Measurements from ENCODE around the gene FAM83E.
A peak's percentile ranks its signal among the peaks of the same experiment; 100 is the strongest.

FAM83E gene

DNA sequence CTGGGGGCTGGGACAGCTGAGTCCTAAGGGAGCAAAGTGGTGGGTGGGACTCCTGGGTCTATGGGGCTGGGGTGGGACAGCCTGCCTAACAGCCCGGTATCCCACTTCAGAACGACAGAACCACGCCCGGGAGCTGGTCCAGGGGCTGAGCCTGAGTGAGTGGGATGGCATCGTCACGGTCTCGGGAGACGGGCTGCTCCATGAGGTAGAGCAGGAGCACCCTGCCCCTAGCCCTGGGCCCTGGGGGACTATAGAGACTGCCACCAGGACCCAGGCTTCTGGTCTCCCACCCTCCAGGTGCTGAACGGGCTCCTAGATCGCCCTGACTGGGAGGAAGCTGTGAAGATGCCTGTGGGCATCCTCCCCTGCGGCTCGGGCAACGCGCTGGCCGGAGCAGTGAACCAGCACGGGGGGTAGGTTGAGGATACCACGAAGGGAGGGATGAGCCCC is 13.0 kb upstream of the FAM83E start:
- no peak for DNase-seq (ENCODE audit: extremely low spot score)
- TF ChIP-seq HDGF (IDR thresholded peaks at IDR 0.05; ENCODE audit: borderline replicate concordance), result no peak
- no peak for TF ChIP-seq SUZ12 (IDR thresholded peaks at IDR 0.05)
- TF ChIP-seq BHLHE40 (IDR thresholded peaks at IDR 0.05; ENCODE audit: borderline replicate concordance), result no peak
- TF ChIP-seq L3MBTL2 (conservative IDR thresholded peaks at IDR 0.05), result no peak
- no peak for TF ChIP-seq TARDBP (IDR thresholded peaks at IDR 0.05)
- no peak for TF ChIP-seq FOXK2 (IDR thresholded peaks at IDR 0.05)
- no peak for TF ChIP-seq ELF4 (IDR thresholded peaks at IDR 0.05)
- TF ChIP-seq PKNOX1 (IDR thresholded peaks at IDR 0.05), result no peak
- no peak for TF ChIP-seq NFRKB (IDR thresholded peaks at IDR 0.05)
- no peak for TF ChIP-seq CTBP1 (IDR thresholded peaks at IDR 0.05; ENCODE audit: borderline replicate concordance)
- TF ChIP-seq ARNT (IDR thresholded peaks at IDR 0.05), result no peak
- TF ChIP-seq FOXM1 (IDR thresholded peaks at IDR 0.05; ENCODE audit: borderline replicate concordance), result no peak
- TF ChIP-seq SP1 (IDR thresholded peaks at IDR 0.05), result no peak
- no peak for TF ChIP-seq LEF1 (IDR thresholded peaks at IDR 0.05; ENCODE audit: borderline replicate concordance)
- TF ChIP-seq FOXA1 (IDR thresholded peaks at IDR 0.05), result no peak
- no peak for TF ChIP-seq ZNF384 (IDR thresholded peaks at IDR 0.05)
- ChIA-PET POLR2A (interaction anchor here (1.5 to 1.7 kb wide), 2 partner anchors 9 to 18 kb away, joined by 5 to 13 read pairs; partner anchors contain the start of genes CA11, RPL18 and SPHK2), CTCF (no interaction called here)

- POLR2A ChIA-PET, result interaction anchor here (1.7 kb wide), 1 partner anchor 8 kb away, joined by 13 read pairs; the partner anchor contains the start of genes RPL18 and SPHK2
- DNase-seq (ENCODE audit: extremely low spot score), result no peak
- CTCF ChIA-PET, result no interaction called here
- TF ChIP-seq SUZ12 (IDR thresholded peaks at IDR 0.05) (no peak), LEF1 (IDR thresholded peaks at IDR 0.05; ENCODE audit: borderline replicate concordance) (no peak), HDGF (IDR thresholded peaks at IDR 0.05; ENCODE audit: borderline replicate concordance) (no peak), FOXK2 (IDR thresholded peaks at IDR 0.05) (no peak), FOXM1 (IDR thresholded peaks at IDR 0.05; ENCODE audit: borderline replicate concordance) (no peak), CTBP1 (IDR thresholded peaks at IDR 0.05; ENCODE audit: borderline replicate concordance) (no peak)
Observed at GRCh38 chr19:48627201-48627864, 12.5 kb upstream of the FAM83E start.

- CTCF ChIA-PET, result interaction anchor here (0.6 kb wide), 1 partner anchor 17 kb away, joined by 3 read pairs; no protein-coding TSS in a partner anchor
- POLR2A ChIA-PET, result no interaction called here
- DNase-seq (ENCODE audit: extremely low spot score), result no peak
- TF ChIP-seq NFRKB (IDR thresholded peaks at IDR 0.05) (no peak), FOXK2 (IDR thresholded peaks at IDR 0.05) (no peak), ZNF384 (IDR thresholded peaks at IDR 0.05) (no peak), TARDBP (IDR thresholded peaks at IDR 0.05) (no peak), BHLHE40 (IDR thresholded peaks at IDR 0.05; ENCODE audit: borderline replicate concordance) (no peak), SUZ12 (IDR thresholded peaks at IDR 0.05) (no peak), PKNOX1 (IDR thresholded peaks at IDR 0.05) (no peak)
Observed at GRCh38 chr19:48625891-48626327, 11.0 kb upstream of the FAM83E start.

DNA sequence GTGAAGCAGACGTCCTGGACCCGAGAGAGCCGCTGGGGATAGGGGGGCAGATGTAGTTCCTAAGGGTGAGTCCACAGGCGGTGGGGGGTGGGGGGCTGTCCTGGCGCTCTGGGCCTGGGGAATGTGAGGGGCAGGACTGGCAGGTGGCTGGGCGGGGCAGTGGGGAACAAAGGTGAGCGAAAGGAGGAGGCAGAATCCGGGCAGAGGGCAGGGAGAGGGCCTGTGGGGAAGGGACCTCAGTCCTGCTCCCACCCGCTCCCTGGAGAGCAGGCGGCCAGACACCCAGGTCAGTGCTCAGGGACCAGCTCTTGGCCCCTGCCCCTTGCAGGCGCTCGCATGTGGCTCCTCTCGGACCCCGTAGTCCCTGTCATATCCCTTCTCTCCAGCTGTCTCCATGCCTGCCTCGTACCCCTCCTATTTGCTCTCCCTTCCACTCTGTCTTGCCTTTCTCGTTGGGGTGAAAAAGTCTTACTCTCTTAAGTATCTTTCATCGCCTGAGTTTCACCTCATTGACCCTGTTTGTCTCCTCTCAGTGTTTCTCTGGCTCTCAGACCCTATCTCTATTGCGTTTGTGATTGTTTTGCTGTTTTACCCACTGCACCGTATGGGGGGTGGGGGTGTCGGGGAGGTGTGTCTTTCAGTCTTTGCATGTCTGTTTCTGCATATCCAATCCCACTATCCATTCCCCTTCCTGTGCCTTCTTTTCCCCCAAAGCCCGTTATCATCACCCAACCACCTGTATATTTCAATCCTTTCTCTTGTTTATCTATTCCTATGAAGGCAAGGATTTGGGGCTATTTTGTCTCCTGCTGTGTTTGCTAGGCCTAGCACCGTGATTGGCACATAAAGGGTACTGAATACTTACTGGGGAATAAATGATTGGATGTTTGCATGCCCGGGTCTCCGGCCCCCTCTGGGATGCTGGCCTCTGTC is 10.2 kb upstream of the FAM83E start:
- no peak for DNase-seq (ENCODE audit: extremely low spot score)
- CTCF ChIA-PET, result no interaction called here
- no peak for TF ChIP-seq TARDBP (IDR thresholded peaks at IDR 0.05)
- TF ChIP-seq ELF4 (IDR thresholded peaks at IDR 0.05), result no peak
- TF ChIP-seq NFRKB (IDR thresholded peaks at IDR 0.05), result no peak
- POLR2A ChIA-PET, result interaction anchor here (3.1 kb wide), 1 partner anchor 9 kb away, joined by 21 read pairs; no protein-coding TSS in a partner anchor

DNA sequence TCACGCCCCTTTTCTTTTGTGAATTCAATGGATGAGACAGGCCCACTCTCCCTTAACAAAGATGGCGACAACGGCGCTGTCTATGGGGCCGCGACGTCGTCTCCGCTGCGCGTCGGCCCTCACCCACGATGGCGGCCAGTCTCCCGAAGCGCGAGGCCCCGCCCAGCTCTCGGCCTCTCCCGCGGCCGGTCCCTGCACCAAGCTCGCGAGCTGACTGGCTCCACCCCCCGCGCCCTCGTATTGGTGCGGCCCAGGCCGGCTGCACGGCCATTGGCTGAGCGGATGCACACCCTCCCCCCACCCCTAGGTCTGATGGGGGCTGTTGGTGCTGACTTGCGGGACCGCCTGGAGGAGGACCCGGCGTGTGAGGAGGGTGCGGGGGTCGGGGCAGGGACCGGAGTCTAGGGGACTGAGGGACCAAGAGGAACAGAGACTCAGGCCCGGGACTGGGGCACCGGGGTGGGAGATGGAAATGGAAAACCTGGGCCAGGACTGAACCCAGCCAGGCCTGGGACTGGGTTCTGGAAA is 9.3 kb upstream of the FAM83E start:
- ChIA-PET POLR2A (interaction anchor here (1.2 to 3.1 kb wide), 6 partner anchors 8 to 110 kb away, joined by 3 to 21 read pairs (median 5); partner anchors contain the start of gene CA11), CTCF (no interaction called here)
- peak; percentile 90 for DNase-seq (ENCODE audit: extremely low spot score)
- TF ChIP-seq FOXM1 (IDR thresholded peaks at IDR 0.05; ENCODE audit: borderline replicate concordance) (peak; percentile 55; the same call in 1 of the 2 replicates), ARNT (IDR thresholded peaks at IDR 0.05) (no peak)

- TF ChIP-seq FOXK2 (IDR thresholded peaks at IDR 0.05) (no peak), L3MBTL2 (conservative IDR thresholded peaks at IDR 0.05) (no peak), NFRKB (IDR thresholded peaks at IDR 0.05) (no peak), BHLHE40 (IDR thresholded peaks at IDR 0.05; ENCODE audit: borderline replicate concordance) (no peak), CTBP1 (IDR thresholded peaks at IDR 0.05; ENCODE audit: borderline replicate concordance) (no peak), SP1 (IDR thresholded peaks at IDR 0.05) (no peak), ZNF384 (IDR thresholded peaks at IDR 0.05) (no peak), ARNT (IDR thresholded peaks at IDR 0.05) (no peak)
- ChIA-PET CTCF (no interaction called here), POLR2A (interaction anchor here (1.2 to 3.1 kb wide), 6 partner anchors 8 to 110 kb away, joined by 3 to 21 read pairs (median 5); partner anchors contain the start of gene CA11)
- no peak for DNase-seq (ENCODE audit: extremely low spot score)
Observed at GRCh38 chr19:48623556-48624066, 8.7 kb upstream of the FAM83E start.
